ENCODE measurements around the gene EPC1. TPM values are rescaled to one million over a fixed set of nuclear protein-coding genes. Genes with fewer than 3 reads are reported as not detected.

EPC1 gene
- total RNA-seq, 2 experiments from 2014 or later: 173 to 181 TPM

DNA sequence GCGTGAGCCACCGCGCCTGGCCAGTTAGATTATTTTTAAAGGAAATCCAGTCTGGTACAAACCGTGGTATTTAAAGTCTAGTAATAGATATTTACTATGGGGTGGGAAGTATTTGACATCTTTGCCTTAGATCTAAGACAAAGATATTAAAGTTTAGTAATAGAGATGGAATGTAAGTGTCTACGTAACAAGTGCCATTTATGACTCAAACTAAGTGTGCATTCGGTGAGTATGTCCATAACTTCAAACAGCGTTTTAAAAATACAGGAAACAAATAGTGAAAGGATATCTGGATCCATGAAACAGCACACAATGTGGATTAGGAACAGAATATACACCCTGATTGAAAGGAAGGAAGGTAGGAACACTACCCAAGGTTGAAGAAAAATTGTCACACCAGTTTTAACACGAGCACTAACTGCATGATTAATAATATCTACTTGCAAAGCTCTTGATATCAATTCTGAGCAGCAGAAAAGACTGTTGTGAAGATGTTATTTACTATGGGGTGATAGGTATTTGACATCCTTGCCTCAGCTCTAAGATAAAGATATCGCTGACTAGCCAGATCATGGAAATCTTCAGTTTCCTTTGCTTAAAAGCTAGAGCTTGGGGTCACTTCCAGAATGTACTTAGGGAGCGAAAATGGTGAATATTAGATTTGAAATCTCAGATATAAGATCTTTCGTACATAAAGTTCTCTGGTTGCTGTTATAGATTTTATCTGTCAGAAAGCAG is 48.7 kb downstream of the EPC1 start:
- ChIA-PET CTCF (no interaction called here), POLR2A (interaction anchor here (0.6 kb wide), 1 partner anchor 10 kb away, joined by 3 read pairs; no protein-coding TSS in a partner anchor)
- H3K4me1 ChIP-seq (ENCODE audit: insufficient read depth, low read length): peaks cover 45% of the 10 kb centered on the region
- intact Hi-C loops (cut with DNase I, micrococcal nuclease): no loop called here
- Mint-ChIP-seq H3K27me3 (no peaks in the 10 kb centered on the region), H3K9me3 (no peaks in the 10 kb centered on the region), H3K27ac (peak overlapping the region; percentile 53), H3K36me3 (ENCODE audit: low read depth) (peaks cover 69% of the 10 kb centered on the region), H3K4me3 (peak overlapping the region; percentile 51), H3K4me1 (ENCODE audit: low read depth) (peaks cover 84% of the 10 kb centered on the region)
- DNase-seq (no peak), ATAC-seq (ENCODE audit: poor library complexity) (no peak)
- no peak overlapping the region for H3K27ac ChIP-seq (ENCODE audit: low read depth in 1 of 2, low read length in 2 of 2)
- H3K27me3 ChIP-seq (ENCODE audit: control insufficient read depth in 1 of 2, insufficient read depth in 2 of 2, low read length in 2 of 2): no peaks in the 10 kb centered on the region
- TF ChIP-seq, protein P1, sequence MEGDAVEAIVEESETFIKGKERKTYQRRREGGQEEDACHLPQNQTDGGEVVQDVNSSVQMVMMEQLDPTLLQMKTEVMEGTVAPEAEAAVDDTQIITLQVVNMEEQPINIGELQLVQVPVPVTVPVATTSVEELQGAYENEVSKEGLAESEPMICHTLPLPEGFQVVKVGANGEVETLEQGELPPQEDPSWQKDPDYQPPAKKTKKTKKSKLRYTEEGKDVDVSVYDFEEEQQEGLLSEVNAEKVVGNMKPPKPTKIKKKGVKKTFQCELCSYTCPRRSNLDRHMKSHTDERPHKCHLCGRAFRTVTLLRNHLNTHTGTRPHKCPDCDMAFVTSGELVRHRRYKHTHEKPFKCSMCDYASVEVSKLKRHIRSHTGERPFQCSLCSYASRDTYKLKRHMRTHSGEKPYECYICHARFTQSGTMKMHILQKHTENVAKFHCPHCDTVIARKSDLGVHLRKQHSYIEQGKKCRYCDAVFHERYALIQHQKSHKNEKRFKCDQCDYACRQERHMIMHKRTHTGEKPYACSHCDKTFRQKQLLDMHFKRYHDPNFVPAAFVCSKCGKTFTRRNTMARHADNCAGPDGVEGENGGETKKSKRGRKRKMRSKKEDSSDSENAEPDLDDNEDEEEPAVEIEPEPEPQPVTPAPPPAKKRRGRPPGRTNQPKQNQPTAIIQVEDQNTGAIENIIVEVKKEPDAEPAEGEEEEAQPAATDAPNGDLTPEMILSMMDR (IDR thresholded peaks at IDR 0.05): no peak
- H3K4me3 ChIP-seq (ENCODE audit: low read length): no peak overlapping the region
- H3K36me3 ChIP-seq (ENCODE audit: insufficient read depth, low read length): peaks cover 24% of the 10 kb centered on the region
- no peaks in the 10 kb centered on the region for H3K9me3 ChIP-seq (ENCODE audit: control insufficient read depth in 1 of 2, insufficient read depth in 1 of 2, low read length in 2 of 2)

DNA sequence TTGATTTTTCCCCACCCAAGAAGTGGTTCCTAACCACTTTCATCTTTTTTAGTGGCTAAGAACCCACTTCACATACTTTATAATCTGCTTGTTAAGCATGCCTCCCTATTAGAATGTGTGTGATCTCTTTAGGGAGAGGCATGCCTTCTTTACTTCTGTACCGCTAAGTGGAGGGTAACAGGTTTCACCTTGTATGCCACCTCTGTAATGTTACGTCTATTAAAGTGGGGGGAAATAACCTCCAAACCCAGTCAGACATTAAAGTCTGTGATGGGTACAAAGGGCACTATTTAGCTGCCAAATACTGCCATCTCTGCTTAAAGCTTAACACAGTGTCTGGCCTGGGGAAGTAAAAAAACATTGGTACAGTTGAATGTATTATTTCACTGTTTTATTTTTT is 51.9 kb downstream of the EPC1 start:
- CTCF ChIA-PET: interaction anchor here (0.9 to 3.0 kb wide), 2 partner anchors 23 to 51 kb away, joined by 3 to 15 read pairs; no protein-coding TSS in a partner anchor
- H3K36me3 Mint-ChIP-seq (ENCODE audit: low read depth): peaks cover 64% of the 10 kb centered on the region
- Histone ChIP-seq H3K36me3 (ENCODE audit: insufficient read depth, low read length) (peaks cover 48% of the 10 kb centered on the region), H3K9me3 (ENCODE audit: control insufficient read depth in 1 of 2, insufficient read depth in 1 of 2, low read length in 2 of 2) (no peaks in the 10 kb centered on the region), H3K27me3 (ENCODE audit: control insufficient read depth in 1 of 2, insufficient read depth in 2 of 2, low read length in 2 of 2) (no peaks in the 10 kb centered on the region), H3K4me3 (ENCODE audit: low read length) (no peak overlapping the region), H3K4me1 (ENCODE audit: insufficient read depth, low read length) (peaks cover 28% of the 10 kb centered on the region), H3K27ac (ENCODE audit: low read depth in 1 of 2, low read length in 2 of 2) (peak overlapping the region in 1 of 2 donors; percentile 14)
- ATAC-seq (ENCODE audit: poor library complexity) (peak; percentile 81), DNase-seq (peak in 2 of 14 experiments; percentile 32 to 51)
- no peaks in the 10 kb centered on the region for H3K9me3 Mint-ChIP-seq
- POLR2A ChIA-PET: interaction anchor here (1.2 to 2.4 kb wide), 3 partner anchors 12 to 51 kb away, joined by 3 to 8 read pairs (median 4); no protein-coding TSS in a partner anchor
- H3K27me3 Mint-ChIP-seq: no peaks in the 10 kb centered on the region
- peak overlapping the region; percentile 74 for H3K27ac Mint-ChIP-seq
- intact Hi-C loops (cut with DNase I, micrococcal nuclease): no loop called here
- TF ChIP-seq, protein P1 (IDR thresholded peaks at IDR 0.05): no peak
- H3K4me1 Mint-ChIP-seq (ENCODE audit: low read depth): peaks cover 62% of the 10 kb centered on the region
- no peak overlapping the region for H3K4me3 Mint-ChIP-seq

DNA sequence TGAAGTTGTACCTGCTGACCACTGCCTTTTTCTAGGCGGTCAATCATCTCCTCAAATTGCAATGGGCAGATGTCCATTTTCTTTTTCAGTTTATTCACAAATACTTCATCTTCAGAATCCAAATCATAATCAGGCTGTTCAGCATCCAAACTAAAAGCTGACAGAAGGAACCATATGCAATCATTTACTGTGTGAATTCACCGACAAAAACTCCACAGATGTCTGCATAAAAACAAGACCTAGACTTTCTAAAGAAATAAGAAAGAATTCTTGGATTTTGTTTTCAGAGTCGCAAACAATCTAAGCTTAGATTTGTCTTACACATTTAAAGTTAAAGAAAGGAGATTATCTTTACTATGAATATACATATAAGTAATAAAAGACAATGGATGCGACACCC is 53.4 kb downstream of the EPC1 start:
- POLR2A ChIA-PET: interaction anchor here (1.7 kb wide), 1 partner anchor 52 kb away, joined by 4 read pairs; no protein-coding TSS in a partner anchor
- peaks cover 48% of the 10 kb centered on the region for H3K4me1 Mint-ChIP-seq (ENCODE audit: low read depth)
- Histone ChIP-seq H3K36me3 (ENCODE audit: insufficient read depth, low read length) (peaks cover 53% of the 10 kb centered on the region), H3K9me3 (ENCODE audit: control insufficient read depth in 1 of 2, insufficient read depth in 1 of 2, low read length in 2 of 2) (no peaks in the 10 kb centered on the region), H3K4me3 (ENCODE audit: low read length) (no peak overlapping the region), H3K27ac (ENCODE audit: low read depth in 1 of 2, low read length in 2 of 2) (no peak overlapping the region), H3K4me1 (ENCODE audit: insufficient read depth, low read length) (peaks cover 16% of the 10 kb centered on the region), H3K27me3 (ENCODE audit: control insufficient read depth in 1 of 2, insufficient read depth in 2 of 2, low read length in 2 of 2) (no peaks in the 10 kb centered on the region)
- no peak for ATAC-seq (ENCODE audit: poor library complexity)
- H3K9me3 Mint-ChIP-seq: no peaks in the 10 kb centered on the region
- H3K27ac Mint-ChIP-seq: peak overlapping the region; percentile 74
- H3K27me3 Mint-ChIP-seq: no peaks in the 10 kb centered on the region
- TF ChIP-seq, protein P1 (IDR thresholded peaks at IDR 0.05): no peak
- CTCF ChIA-PET: interaction anchor here (1.1 to 1.3 kb wide), 2 partner anchors 19 to 52 kb away, joined by 3 to 7 read pairs; no protein-coding TSS in a partner anchor
- H3K36me3 Mint-ChIP-seq (ENCODE audit: low read depth): peaks cover 64% of the 10 kb centered on the region
- no peak overlapping the region for H3K4me3 Mint-ChIP-seq
- no peak for DNase-seq
- intact Hi-C loops (cut with DNase I, micrococcal nuclease): loop anchor here in 1 of 2 experiments (2.0 to 5.0 kb wide), 2 partner anchors 25 to 34 kb away; no protein-coding TSS in a partner anchor
